ENCODE measurements around the gene ENTPD6.

The ENTPD6 gene

DNA sequence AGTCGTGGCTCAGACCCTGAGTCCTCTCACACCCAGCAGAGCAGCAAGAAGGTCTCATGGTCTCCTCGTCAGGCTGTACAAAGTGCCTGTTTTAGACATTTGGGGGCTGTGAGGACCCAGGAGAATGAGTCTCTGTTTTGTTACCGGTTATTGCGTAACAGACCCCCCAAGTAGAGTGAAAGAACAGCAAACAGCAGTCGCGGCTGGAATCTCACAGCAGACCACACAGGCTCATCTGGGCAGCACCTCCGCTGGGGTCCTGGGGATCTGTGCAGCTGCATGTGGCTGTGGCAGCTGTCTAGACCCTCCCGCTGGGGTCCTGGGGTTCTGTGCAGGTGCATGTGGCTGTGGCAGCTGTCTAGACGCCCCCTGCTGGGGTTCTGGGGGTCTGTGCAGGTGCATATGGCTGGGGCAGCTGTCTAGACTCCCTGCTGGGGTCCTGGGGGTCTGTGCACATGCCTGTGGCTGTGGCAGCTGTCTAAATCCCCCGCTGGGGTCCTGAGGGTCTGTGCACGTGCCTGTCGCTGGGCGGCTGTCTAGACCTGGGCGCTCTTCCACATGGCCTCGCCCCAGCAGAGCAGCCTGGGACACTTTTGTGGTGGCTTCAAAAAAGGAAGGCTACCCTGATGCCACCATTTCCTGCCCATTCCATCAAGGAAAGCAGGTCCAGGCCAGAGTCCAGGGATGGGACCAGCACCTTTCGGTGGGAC is 24.7 kb downstream of the ENTPD6 start:
- no peak for DNase-seq (ENCODE audit: extremely low read depth, insufficient read length)
- Histone ChIP-seq H3K36me3 (ENCODE audit: control insufficient read depth, insufficient read depth, low read length) (peaks cover 10% of the 10 kb centered on the region), H3K27me3 (replicated peaks; ENCODE audit: control insufficient read depth, insufficient read depth, low read length) (no peaks in the 10 kb centered on the region), H3K4me3 (replicated peaks; ENCODE audit: low read depth, low read length) (no peak overlapping the region)
- TF ChIP-seq, protein P1, sequence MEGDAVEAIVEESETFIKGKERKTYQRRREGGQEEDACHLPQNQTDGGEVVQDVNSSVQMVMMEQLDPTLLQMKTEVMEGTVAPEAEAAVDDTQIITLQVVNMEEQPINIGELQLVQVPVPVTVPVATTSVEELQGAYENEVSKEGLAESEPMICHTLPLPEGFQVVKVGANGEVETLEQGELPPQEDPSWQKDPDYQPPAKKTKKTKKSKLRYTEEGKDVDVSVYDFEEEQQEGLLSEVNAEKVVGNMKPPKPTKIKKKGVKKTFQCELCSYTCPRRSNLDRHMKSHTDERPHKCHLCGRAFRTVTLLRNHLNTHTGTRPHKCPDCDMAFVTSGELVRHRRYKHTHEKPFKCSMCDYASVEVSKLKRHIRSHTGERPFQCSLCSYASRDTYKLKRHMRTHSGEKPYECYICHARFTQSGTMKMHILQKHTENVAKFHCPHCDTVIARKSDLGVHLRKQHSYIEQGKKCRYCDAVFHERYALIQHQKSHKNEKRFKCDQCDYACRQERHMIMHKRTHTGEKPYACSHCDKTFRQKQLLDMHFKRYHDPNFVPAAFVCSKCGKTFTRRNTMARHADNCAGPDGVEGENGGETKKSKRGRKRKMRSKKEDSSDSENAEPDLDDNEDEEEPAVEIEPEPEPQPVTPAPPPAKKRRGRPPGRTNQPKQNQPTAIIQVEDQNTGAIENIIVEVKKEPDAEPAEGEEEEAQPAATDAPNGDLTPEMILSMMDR (IDR thresholded peaks at IDR 0.05; ENCODE audit: insufficient read depth, low read length, poor library complexity, severe bottlenecking): peak; percentile 59

DNA sequence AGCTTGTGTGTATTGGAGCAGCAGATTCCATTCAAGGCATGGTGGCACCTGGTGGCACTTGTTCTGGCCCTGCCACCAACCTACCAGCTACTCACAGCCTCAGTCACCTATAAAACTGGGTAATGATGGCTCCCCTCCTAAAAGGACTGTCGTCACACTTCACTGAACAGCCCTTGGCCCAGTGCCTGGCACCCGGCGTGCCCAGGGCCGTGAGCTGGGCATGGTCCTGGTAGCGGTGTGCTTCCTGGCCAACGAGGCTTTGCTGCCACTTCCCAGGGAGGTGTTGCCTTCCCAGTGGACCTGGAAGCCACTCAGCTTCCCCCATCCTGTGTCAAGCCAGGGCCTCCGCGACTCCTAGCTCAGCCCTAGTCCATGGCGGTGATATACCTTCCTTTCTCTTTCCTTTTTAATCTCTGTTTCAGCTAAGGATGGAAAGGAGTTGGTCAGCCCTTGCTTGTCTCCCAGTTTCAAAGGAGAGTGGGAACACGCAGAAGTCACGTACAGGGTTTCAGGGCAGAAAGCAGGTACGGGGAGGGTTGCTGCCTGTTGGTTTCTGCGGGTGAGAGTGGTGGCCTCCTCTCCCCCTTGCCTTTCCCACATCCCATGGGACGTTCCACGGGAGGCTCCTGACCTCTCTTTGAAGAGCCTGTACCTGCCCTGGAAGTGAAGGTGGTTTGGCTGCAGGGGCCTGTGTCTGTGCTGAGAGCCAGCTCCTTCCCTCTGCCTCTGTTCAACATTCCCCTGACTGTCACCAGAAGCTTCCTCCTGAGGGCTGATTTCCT is 25.5 kb downstream of the ENTPD6 start:
- DNase-seq (ENCODE audit: extremely low read depth, insufficient read length): no peak
- TF ChIP-seq, protein P1 (IDR thresholded peaks at IDR 0.05; ENCODE audit: insufficient read depth, low read length, poor library complexity, severe bottlenecking): no peak
- H3K4me3 ChIP-seq (replicated peaks; ENCODE audit: low read depth, low read length): no peak overlapping the region
- peaks cover 12% of the 10 kb centered on the region for H3K36me3 ChIP-seq (ENCODE audit: control insufficient read depth, insufficient read depth, low read length)
- H3K27me3 ChIP-seq (replicated peaks; ENCODE audit: control insufficient read depth, insufficient read depth, low read length): no peaks in the 10 kb centered on the region

DNA sequence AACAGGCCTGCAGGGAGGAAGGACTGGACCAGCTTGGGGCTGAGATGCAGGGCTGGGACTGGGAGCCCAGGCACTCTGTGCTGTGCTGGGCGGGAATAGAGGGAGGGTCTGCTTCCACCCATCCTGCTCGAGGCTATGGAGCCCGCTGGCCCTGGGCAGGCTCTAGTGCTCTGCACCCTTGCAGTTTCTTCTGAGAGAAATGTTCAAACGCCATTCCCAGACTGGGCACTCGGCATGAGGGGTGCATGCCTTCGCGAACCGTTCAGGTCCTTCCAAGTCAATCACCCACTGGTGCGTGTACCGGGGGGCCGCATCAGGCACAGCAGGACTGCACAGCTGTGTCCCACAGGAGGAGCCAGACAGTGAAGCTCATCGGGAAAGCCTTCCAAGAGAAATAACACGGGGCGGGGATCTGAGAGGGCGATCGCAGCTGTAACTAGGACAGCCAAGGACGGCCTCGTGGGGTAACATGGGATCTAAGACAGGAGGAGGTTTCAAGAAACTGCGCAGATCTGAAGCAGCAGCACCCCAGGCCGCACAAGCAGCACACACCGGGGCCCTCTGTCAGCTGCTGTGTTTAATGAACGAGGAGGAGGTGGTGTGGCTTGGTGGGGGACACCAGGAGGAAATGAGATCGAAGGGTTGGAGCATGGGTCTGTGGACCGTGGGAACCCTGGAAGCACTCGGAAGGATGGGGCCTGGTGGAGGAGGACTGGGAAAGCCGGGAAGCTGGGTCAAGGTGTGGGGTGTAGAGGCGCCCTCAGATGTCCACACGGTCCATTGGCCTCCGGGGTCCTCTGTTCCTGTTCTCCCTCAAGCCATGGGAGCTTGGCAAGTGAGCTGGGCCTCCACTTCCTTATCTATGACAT is 26.3 kb downstream of the ENTPD6 start:
- Histone ChIP-seq H3K4me3 (replicated peaks; ENCODE audit: low read depth, low read length) (no peak overlapping the region), H3K36me3 (ENCODE audit: control insufficient read depth, insufficient read depth, low read length) (peaks cover 10% of the 10 kb centered on the region), H3K27me3 (replicated peaks; ENCODE audit: control insufficient read depth, insufficient read depth, low read length) (no peaks in the 10 kb centered on the region)
- no peak for DNase-seq (ENCODE audit: extremely low read depth, insufficient read length)
- TF ChIP-seq, protein P1 (IDR thresholded peaks at IDR 0.05; ENCODE audit: insufficient read depth, low read length, poor library complexity, severe bottlenecking): no peak

DNA sequence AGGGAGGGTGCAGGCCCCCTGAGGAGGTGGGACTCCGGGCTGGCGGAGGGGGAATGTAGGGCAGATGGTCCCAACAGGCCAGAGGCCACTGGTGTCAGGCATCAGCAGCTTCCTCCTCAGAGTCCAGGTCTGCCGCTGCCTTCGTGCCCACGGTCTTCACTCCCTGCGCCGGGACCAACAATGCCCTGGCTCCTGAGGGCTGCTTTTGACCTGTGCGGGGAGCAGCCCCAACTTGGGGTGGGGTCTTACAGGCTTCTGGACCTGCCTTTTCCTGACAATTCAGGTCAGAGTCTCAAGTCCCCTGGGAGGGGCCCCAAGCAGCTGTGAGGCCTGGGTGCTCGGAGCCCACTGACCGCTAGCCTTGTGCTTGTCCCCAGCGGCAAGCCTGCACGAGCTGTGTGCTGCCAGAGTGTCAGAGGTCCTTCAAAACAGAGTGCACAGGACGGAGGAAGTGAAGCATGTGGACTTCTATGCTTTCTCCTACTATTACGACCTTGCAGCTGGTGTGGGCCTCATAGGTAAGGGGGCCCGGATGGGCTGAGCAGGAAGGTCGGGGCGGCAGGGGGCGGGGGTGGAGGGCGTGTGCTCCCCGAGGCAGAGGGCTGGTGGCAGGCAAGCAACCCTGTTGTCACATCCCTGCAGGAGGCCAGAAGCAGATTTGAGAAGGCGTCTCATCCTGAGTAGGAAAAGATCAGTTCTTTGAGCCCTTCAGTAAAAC is 27.1 kb downstream of the ENTPD6 start:
- no peak for DNase-seq (ENCODE audit: extremely low read depth, insufficient read length)
- H3K27me3 ChIP-seq (replicated peaks; ENCODE audit: control insufficient read depth, insufficient read depth, low read length): no peaks in the 10 kb centered on the region
- no peak overlapping the region for H3K4me3 ChIP-seq (replicated peaks; ENCODE audit: low read depth, low read length)
- TF ChIP-seq, protein P1 (IDR thresholded peaks at IDR 0.05; ENCODE audit: insufficient read depth, low read length, poor library complexity, severe bottlenecking): no peak
- H3K36me3 ChIP-seq (ENCODE audit: control insufficient read depth, insufficient read depth, low read length): peaks cover 5% of the 10 kb centered on the region

DNA sequence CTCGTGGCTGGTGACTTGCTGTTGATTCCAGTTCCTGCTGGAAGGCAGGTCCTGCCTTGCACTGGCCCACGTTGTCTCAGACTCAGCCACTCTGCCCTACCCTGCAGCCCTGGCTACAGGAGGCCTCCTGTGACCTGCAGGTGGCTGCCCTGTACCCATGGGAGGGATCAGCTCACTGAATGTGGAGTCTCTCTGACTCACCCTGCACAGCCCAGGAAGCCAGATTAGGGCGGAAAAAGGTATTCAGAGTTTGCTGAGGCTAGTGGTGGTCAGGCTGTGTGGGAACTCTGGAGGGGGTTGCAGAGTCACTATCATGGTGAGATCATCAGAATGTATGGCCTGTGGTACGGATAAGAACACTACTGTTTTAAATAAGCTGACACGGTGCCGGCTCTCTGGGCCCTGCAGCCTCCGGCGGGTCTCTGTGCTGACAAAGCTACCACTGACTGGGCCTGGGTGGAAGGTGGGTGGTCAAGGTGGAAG is 27.7 kb downstream of the ENTPD6 start:
- no peak for DNase-seq (ENCODE audit: extremely low read depth, insufficient read length)
- Histone ChIP-seq H3K27me3 (replicated peaks; ENCODE audit: control insufficient read depth, insufficient read depth, low read length) (no peaks in the 10 kb centered on the region), H3K4me3 (replicated peaks; ENCODE audit: low read depth, low read length) (no peak overlapping the region), H3K36me3 (ENCODE audit: control insufficient read depth, insufficient read depth, low read length) (peaks cover 5% of the 10 kb centered on the region)
- TF ChIP-seq, protein P1 (IDR thresholded peaks at IDR 0.05; ENCODE audit: insufficient read depth, low read length, poor library complexity, severe bottlenecking): no peak
